SK-N-SH (cell line): ENCODE results near the gene KLHDC7A. TPM values are rescaled to one million over a fixed set of nuclear protein-coding genes. Genes with fewer than 3 reads are reported as not detected.

ENCODE experiments used
- CTCF ChIA-PET: fragments of 300-600, 350-600 bp; formaldehyde crosslinking; extraction: SDS; loops from one replicate; lab custom pipeline; 2021; lab: Yijun Ruan, JAX
- POLR2A ChIA-PET: fragments of 350-600 bp; sonication (Branson Sonifier 250); formaldehyde crosslinking; extraction: SDS; loops from one replicate; lab custom pipeline; 2020; ENCODE audit warnings: antibody characterized with exemption, inconsistent platforms; lab: Yijun Ruan, JAX
- DNase-seq: peaks from one replicate; pipeline ENCODE4 v3.0.0; 2012
- H2AFZ ChIP-seq: fragments of 200-600 bp; sonication (generic); 2 replicates; pipeline ENCODE4 v1.8.1; 2016; ENCODE audit warnings: antibody characterized with exemption, mild to moderate bottlenecking, low read depth
- H3F3A ChIP-seq: fragments of 200-600 bp; sonication (generic); replicated peaks from 2 replicates; pipeline ENCODE3; 2016; ENCODE audit warnings: antibody characterized with exemption, mild to moderate bottlenecking; ENCODE audit not compliant: insufficient read depth
- H3K27ac ChIP-seq, 2 experiments: fragments of 200-500 bp in 1 of 2; fragments of 200-600 bp in 1 of 2; sonication (Bioruptor generic) in 1 of 2; sonication (generic), shearing (Covaris generic) in 1 of 2; 2 replicates each; pipeline versions ENCODE4 v1.5.1 to v1.6.1; 2014 to 2016; ENCODE audit warnings: low read depth in 2 of 2, inconsistent platforms in 1 of 2, low read length in 1 of 2, mild to moderate bottlenecking in 1 of 2, mixed read lengths in 1 of 2
- H3K27me3 ChIP-seq: fragments of 200-600 bp; sonication (generic), shearing (Covaris generic); 2 replicates; pipeline ENCODE4 v1.6.1; 2016; ENCODE audit warnings: mixed run types; ENCODE audit not compliant: insufficient read depth
- H3K36me3 ChIP-seq, 2 experiments: fragments of 200-500 bp in 1 of 2; fragments of 200-600 bp in 1 of 2; sonication (Bioruptor generic) in 1 of 2; sonication (generic) in 1 of 2; replicated peaks in 1 of 2; 2 replicates each; pipeline versions ENCODE3 to v1.5.1; 2014 to 2016; ENCODE audit warnings: low read length in 1 of 2, mild to moderate bottlenecking in 1 of 2; ENCODE audit not compliant: insufficient read depth in 2 of 2, control insufficient read depth in 1 of 2
- H3K4me1 ChIP-seq, 2 experiments: fragments of 200-500 bp in 1 of 2; fragments of 200-600 bp in 1 of 2; sonication (Bioruptor generic) in 1 of 2; sonication (generic), shearing (Covaris generic) in 1 of 2; 2 replicates each; pipeline versions ENCODE4 v1.5.1 to v1.6.1; 2014 to 2016; ENCODE audit warnings: low read depth in 1 of 2, low read length in 1 of 2, mixed run types in 1 of 2; ENCODE audit not compliant: insufficient read depth in 2 of 2, control insufficient read depth in 1 of 2
- H3K4me2 ChIP-seq: fragments of 200-600 bp; sonication (generic), shearing (Covaris generic); 2 replicates; pipeline ENCODE4 v1.6.1; 2017; ENCODE audit warnings: mixed run types
- H3K4me3 ChIP-seq, 2 experiments: fragments of 200-500 bp in 1 of 2; fragments of 200-600 bp in 1 of 2; sonication (Bioruptor generic) in 1 of 2; sonication (generic), shearing (Covaris generic) in 1 of 2; 2 replicates each; pipeline versions ENCODE4 v1.5.1 to v1.8.1; 2014 to 2016; ENCODE audit warnings: low read depth in 2 of 2, inconsistent platforms in 1 of 2, low read length in 1 of 2, mild to moderate bottlenecking in 1 of 2, mixed read lengths in 1 of 2, moderate library complexity in 1 of 2
- H3K79me2 ChIP-seq: fragments of 200-600 bp; sonication (generic); 2 replicates; pipeline ENCODE4 v1.8.1; 2017; ENCODE audit warnings: mild to moderate bottlenecking; ENCODE audit not compliant: insufficient read depth
- H3K9ac ChIP-seq: fragments of 200-600 bp; sonication (generic); 2 replicates; pipeline ENCODE4 v1.6.1; 2017; ENCODE audit warnings: mixed run types
- H3K9me2 ChIP-seq: fragments of 200-600 bp; sonication (generic); 2 replicates; pipeline ENCODE4 v1.6.1; 2017; ENCODE audit warnings: mixed run types
- H3K9me3 ChIP-seq: fragments of 200-600 bp; sonication (generic); 2 replicates; pipeline ENCODE4 v1.6.1; 2017; ENCODE audit warnings: mixed run types, mild to moderate bottlenecking, moderate library complexity
- H4K20me1 ChIP-seq: fragments of 200-600 bp; sonication (generic); 2 replicates; pipeline ENCODE4 v1.6.1; 2017; ENCODE audit warnings: mild to moderate bottlenecking, mixed run types; ENCODE audit not compliant: insufficient read depth
- ELF1 ChIP-seq: IDR thresholded peaks from 2 replicates; pipeline ENCODE4 v1.4.0; 2012
- EZH2phosphoT487 ChIP-seq: fragments of 200-600 bp; sonication (generic); IDR thresholded peaks from 2 replicates; pipeline ENCODE4 v1.6.1; 2017; ENCODE audit warnings: low read depth, mixed run types, mild to moderate bottlenecking, antibody characterized with exemption, moderate library complexity, borderline replicate concordance
- FOSL2 ChIP-seq: IDR thresholded peaks from 2 replicates; pipeline ENCODE4 v1.4.0; 2012; ENCODE audit warnings: low read depth, mild to moderate bottlenecking, moderate library complexity, borderline replicate concordance
- FOXJ3 ChIP-seq: sonication (generic); formaldehyde crosslinking; IDR thresholded peaks from 2 replicates; pipeline ENCODE4 v1.5.1; 2020; ENCODE audit warnings: mild to moderate bottlenecking, missing genetic modification reagents
- GATA2 ChIP-seq: sonication (generic); formaldehyde crosslinking; IDR thresholded peaks from 2 replicates; pipeline ENCODE4 v1.5.0; 2020; ENCODE audit warnings: mild to moderate bottlenecking, missing genetic modification reagents
- NFIC ChIP-seq: IDR thresholded peaks from 2 replicates; pipeline ENCODE4 v1.4.0; 2012; ENCODE audit warnings: borderline replicate concordance
- NRF1 ChIP-seq: IDR thresholded peaks from 2 replicates; pipeline ENCODE4 v1.6.1; 2012; ENCODE audit warnings: low read depth, mild to moderate bottlenecking, low read length
- PBX3 ChIP-seq: IDR thresholded peaks from 2 replicates; pipeline ENCODE4; 2012
- RCOR1 ChIP-seq: fragments of 150-350 bp; IDR thresholded peaks from 2 replicates; pipeline ENCODE4 v1.6.1; 2017; ENCODE audit warnings: antibody characterized with exemption, low read length
- REST ChIP-seq: IDR thresholded peaks from 2 replicates; pipeline ENCODE4 v1.6.1; 2012; ENCODE audit warnings: mild to moderate bottlenecking, low read depth, low read length, moderate library complexity
- TAF1 ChIP-seq: IDR thresholded peaks from 2 replicates; pipeline ENCODE4 v1.6.1; 2012; ENCODE audit warnings: low read depth, mild to moderate bottlenecking, low read length, moderate library complexity, borderline replicate concordance
- USF2 ChIP-seq: fragments of 150-350 bp; IDR thresholded peaks from 2 replicates; pipeline ENCODE4 v1.6.1; 2017; ENCODE audit warnings: antibody characterized with exemption, low read length, low read depth, borderline replicate concordance
- WGBS: methylation state at CpG from one replicate; pipeline ENCODE4 v1.1.6; 2017; ENCODE audit warnings: low lambda C conversion rate; 5-methylcytosine and 5-hydroxymethylcytosine counted together
- polyA plus RNA-seq, 3 experiments: library from polyadenylated mRNA; depleted of rRNA; stranded (reverse); fragments of >200 nt; gene quantifications; 2 replicates each; pipeline ENCODE4 v1.2.3, GENCODE V29; 2012

KLHDC7A gene
- polyA plus RNA-seq, 1 of the 3 experiments (the other 2 are of a cell fraction): not detected

GRCh38 chr1:18479454-18479853 is 1.3 kb upstream of the KLHDC7A start (continued):
- no peak for TF ChIP-seq REST
- TF ChIP-seq FOXJ3 (CRISPR knock-in tag): no peak
- TF ChIP-seq NRF1: no peak

- H3K4me1 ChIP-seq: peaks cover 0 to 4% of the 10 kb centered on the region in 2 experiments; a peak in 1 of 4 replicates
- ChIA-PET POLR2A (no interaction called here), CTCF (no interaction called here)
- no peak for DNase-seq
- no peaks in the 10 kb centered on the region for H3K9me2 ChIP-seq
- WGBS: 50% methylated on average over 13 of the region's 25 CpGs
- H3K27me3 ChIP-seq: no peaks in the 10 kb centered on the region
- no peaks in the 10 kb centered on the region for H4K20me1 ChIP-seq
- H3K9ac ChIP-seq: no peak overlapping the region
- TF ChIP-seq PBX3 (no peak), USF2 (no peak), ELF1 (no peak), TAF1 (no peak), EZH2phosphoT487 (no peak), NFIC (no peak), RCOR1 (no peak), GATA2 (CRISPR knock-in tag) (no peak), FOSL2 (no peak), REST (no peak)
- H3F3A ChIP-seq: no peaks in the 10 kb centered on the region
- H3K4me2 ChIP-seq: no peak overlapping the region
- H3K36me3 ChIP-seq: no peaks in the 10 kb centered on the region
- H3K4me3 ChIP-seq: no peak overlapping the region
- no peak overlapping the region for H3K27ac ChIP-seq
- H2AFZ ChIP-seq: no peak overlapping the region
- H3K79me2 ChIP-seq: no peaks in the 10 kb centered on the region
- no peaks in the 10 kb centered on the region for H3K9me3 ChIP-seq
Measured at GRCh38 chr1:18481190-18481920, 625 bp downstream of the KLHDC7A start.
